ENCODE measurements around the gene DYSF. TPM values are rescaled to one million over a fixed set of nuclear protein-coding genes. Genes with fewer than 3 reads are reported as not detected.

Gene DYSF
- total RNA-seq, 4 donors from 2014 or later: 0.93 to 3.2 (median 2.8) TPM

DNA sequence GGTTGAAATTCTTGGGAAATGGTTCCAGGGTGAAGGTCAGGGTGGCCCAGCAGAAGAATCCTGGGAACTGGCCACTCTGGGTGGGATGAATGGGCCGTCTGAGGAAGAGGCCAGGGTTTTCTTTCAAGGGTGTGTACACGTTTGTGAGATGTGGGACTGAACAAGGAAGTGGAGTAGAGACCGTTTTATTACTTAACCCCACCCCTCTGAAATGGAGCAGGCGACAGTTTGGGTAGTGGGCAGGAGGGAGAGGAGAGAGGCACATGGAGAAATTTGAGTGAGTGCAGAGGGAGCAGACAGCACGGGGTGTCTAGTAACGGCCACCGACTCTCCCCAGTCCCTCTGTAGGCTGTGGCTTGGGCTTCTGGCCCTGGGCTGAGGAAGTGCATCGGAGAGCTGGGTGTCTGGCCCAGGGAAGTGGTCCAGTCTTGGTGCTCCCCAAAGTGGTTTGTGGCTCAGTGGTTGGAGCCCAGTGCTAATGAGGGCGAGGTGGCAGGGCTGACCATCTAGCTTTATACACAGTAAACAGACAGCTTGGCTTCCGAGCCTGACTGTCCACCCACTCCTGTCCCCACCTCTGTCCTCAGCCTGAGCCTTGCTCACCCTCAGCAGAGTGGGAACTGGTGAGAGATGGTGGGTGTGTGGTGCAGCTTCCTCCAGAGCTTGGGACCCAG is 135.3 kb downstream of the DYSF start:
- no peak overlapping the region for H3K4me3 ChIP-seq (ENCODE audit: low read depth, poor library complexity, severe bottlenecking)
- TF ChIP-seq POLR2A (IDR thresholded peaks at IDR 0.05): no peak
- no peak for TF ChIP-seq CTCF (IDR thresholded peaks at IDR 0.05)
- intact Hi-C loops (cut with DNase I; ENCODE audit: low total_unique reads): no loop called here
- DNase-seq (ENCODE audit: low spot score in 2 of 2): no peak
- WGBS, 2 donors: 70 to 71% methylated on average over 10 of the region's 10 CpGs

GRCh38 chr2:71589763-71590162 is 136.4 kb downstream of the DYSF start:
- TF ChIP-seq CTCF (IDR thresholded peaks at IDR 0.05) (no peak), POLR2A (IDR thresholded peaks at IDR 0.05) (no peak)
- no peak for DNase-seq (ENCODE audit: low spot score in 2 of 2)
- intact Hi-C loops (cut with DNase I; ENCODE audit: low total_unique reads): no loop called here
- 89 to 91% methylated on average over 10 of the region's 10 CpGs for WGBS, 2 donors
- H3K4me3 ChIP-seq (ENCODE audit: low read depth, poor library complexity, severe bottlenecking): no peak overlapping the region

DNA sequence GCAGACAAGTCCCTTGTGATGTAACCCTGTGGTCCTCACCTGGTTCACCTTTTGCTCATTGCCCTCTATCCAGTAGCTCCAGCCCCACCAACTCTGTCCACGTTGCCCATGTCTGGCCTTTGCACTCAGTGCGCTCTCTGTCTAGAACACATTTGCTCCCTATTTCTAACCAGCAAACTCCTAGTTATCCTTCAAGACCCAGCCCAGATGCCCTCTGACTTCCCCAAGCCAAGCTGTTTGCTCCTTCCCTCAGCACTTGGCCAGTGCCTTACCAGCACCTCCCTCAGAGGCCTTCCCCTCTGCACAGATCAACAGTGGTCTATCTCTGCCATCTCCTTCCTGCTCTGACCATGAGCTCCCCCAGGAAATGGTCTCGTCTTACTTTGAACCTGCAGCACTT is 137.7 kb downstream of the DYSF start:
- no peak overlapping the region for H3K4me3 ChIP-seq (ENCODE audit: low read depth, poor library complexity, severe bottlenecking)
- DNase-seq (ENCODE audit: low spot score in 2 of 2): no peak
- 88 to 100% methylated on average over 3 of the region's 3 CpGs for whole genome bisulfite sequencing, 2 donors
- intact Hi-C loops (cut with DNase I; ENCODE audit: low total_unique reads): no loop called here
- TF ChIP-seq CTCF (IDR thresholded peaks at IDR 0.05) (no peak), POLR2A (IDR thresholded peaks at IDR 0.05) (no peak)

GRCh38 chr2:71592181-71592711 is 138.9 kb downstream of the DYSF start:
- TF ChIP-seq CTCF (IDR thresholded peaks at IDR 0.05) (no peak), POLR2A (IDR thresholded peaks at IDR 0.05) (no peak)
- intact Hi-C loops (cut with DNase I; ENCODE audit: low total_unique reads): no loop called here
- no peak overlapping the region for H3K4me3 ChIP-seq (ENCODE audit: low read depth, poor library complexity, severe bottlenecking)
- 62 to 74% methylated on average over 9 to 12 of the region's 12 CpGs for WGBS, 2 donors
- no peak for DNase-seq (ENCODE audit: low spot score in 2 of 2)

DNA sequence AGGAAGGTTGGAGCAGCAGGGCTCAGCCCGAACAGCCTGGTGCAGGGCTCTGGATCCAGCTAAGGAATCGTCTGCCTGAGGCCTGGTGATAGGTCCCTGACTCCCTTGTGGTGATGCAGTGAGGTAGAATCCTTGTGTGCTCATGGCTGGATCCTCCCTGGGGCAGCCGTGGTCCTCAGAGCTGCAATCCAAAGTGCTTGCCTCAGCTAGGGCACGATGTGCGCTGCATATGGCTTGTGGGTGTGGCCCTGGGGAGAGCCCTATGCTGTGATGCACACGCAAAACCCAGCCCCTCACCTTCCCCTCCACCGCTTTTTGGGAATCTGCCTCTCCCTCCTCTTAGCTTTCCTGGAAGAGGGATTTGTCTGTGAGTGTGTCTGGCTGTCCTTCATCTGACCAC is 142.2 kb downstream of the DYSF start:
- no peak for DNase-seq (ENCODE audit: low spot score in 2 of 2)
- WGBS, 2 donors: 76 to 83% methylated on average over 7 of the region's 7 CpGs
- intact Hi-C loops (cut with DNase I; ENCODE audit: low total_unique reads): no loop called here
- H3K4me3 ChIP-seq (ENCODE audit: low read depth, poor library complexity, severe bottlenecking): no peak overlapping the region
- TF ChIP-seq CTCF (IDR thresholded peaks at IDR 0.05) (no peak), POLR2A (IDR thresholded peaks at IDR 0.05) (no peak)

DNA sequence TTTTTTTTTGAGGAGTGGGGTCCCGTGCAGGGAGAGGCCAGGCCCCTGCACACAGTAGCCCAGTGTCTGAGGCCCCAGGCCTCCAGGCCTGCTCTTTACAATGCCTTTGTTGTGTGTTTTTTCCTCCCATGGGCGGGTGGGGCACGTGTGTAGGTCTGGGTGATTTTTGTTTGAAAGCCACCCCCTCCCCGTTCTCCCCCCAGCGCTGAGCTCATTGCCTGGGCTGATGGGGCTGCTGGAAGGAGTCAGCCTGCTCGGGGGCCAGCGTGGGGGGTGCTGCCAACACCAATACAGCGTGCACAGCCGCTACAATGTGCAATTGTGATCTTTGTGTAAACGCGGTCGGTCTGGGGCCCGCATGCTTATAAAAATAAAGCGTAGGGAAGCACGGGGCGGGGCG is 142.7 kb downstream of the DYSF start:
- DNase-seq (ENCODE audit: low spot score in 2 of 2): no peak
- no peak overlapping the region for H3K4me3 ChIP-seq (ENCODE audit: low read depth, poor library complexity, severe bottlenecking)
- TF ChIP-seq POLR2A (IDR thresholded peaks at IDR 0.05) (no peak), CTCF (IDR thresholded peaks at IDR 0.05) (no peak)
- intact Hi-C loops (cut with DNase I; ENCODE audit: low total_unique reads): no loop called here
- WGBS, 2 donors: 43 to 62% methylated on average over 17 of the region's 17 CpGs

Data from lower leg skin (tissue), 4 donors.